Suprapubic skin (tissue), 3 donors: ENCODE measurements around the gene TMED3.

Experiments used
- CTCF ChIP-seq, 2 donors: fragments of 200-600 bp in 1 of 2; fragments of 450-650 bp in 1 of 2; sonication (generic) in 1 of 2; IDR thresholded peaks; one replicate each; pipeline ENCODE4 v1.5.1; 2016 to 2019; ENCODE audit warnings: antibody characterized with exemption in 2 of 2, mild to moderate bottlenecking in 1 of 2, moderate library complexity in 1 of 2
- POLR2A ChIP-seq, 2 donors: fragments of 450-650 bp; IDR thresholded peaks; one replicate each; pipeline ENCODE4 v1.6.1; 2017; ENCODE audit warnings: antibody characterized with exemption in 2 of 2, mild to moderate bottlenecking in 2 of 2, moderate library complexity in 2 of 2

- TF ChIP-seq CTCF (IDR thresholded peaks at IDR 0.05) (no peak), POLR2A (IDR thresholded peaks at IDR 0.05) (no peak)
Observed at GRCh38 chr15:79341396-79341795, 30.5 kb downstream of the TMED3 start.
